Caco-2 (cell line): ENCODE measurements around the gene RELL2. TPM values are rescaled to one million over a fixed set of nuclear protein-coding genes. Genes with fewer than 3 reads are reported as not detected.

Experiments
- BruUV-seq: library from RNA; stranded (reverse); fragments of 400-500 nt; replicated peaks from 2 replicates; lab custom pipeline; 2021; lab: Mats Ljungman, UMichigan
- CTCF ChIA-PET: fragments of 300-600 bp; sonication (Branson Sonifier 250); formaldehyde crosslinking; loops from one replicate; lab custom pipeline; 2022; ENCODE audit warnings: antibody characterized with exemption; lab: Charles Lee
- POLR2A ChIA-PET: fragments of 300-600 bp; sonication (Branson Sonifier 250); formaldehyde crosslinking; loops from one replicate; lab custom pipeline; 2022; ENCODE audit warnings: antibody characterized with exemption; lab: Charles Lee
- DNase-seq, 2 experiments: peaks; one replicate each; pipeline versions ENCODE4 v3.0.0 to v3.0.0-alpha.2; 2020 to 2022
- H3K27me3 ChIP-seq: replicated peaks from 2 replicates; pipeline ENCODE4 v1.6.0; 2011; ENCODE audit warnings: low read length; ENCODE audit not compliant: control insufficient read depth, insufficient read depth
- H3K36me3 ChIP-seq: 2 replicates; pipeline ENCODE4 v1.5.1; 2011; ENCODE audit warnings: low read length; ENCODE audit not compliant: control insufficient read depth, insufficient read depth
- H3K4me1 ChIP-seq: fragments of 250-450 bp; sonication (Bioruptor Pico); 2 replicates; pipeline ENCODE4 v1.5.1; 2020; ENCODE audit warnings: mild to moderate bottlenecking
- H3K4me3 ChIP-seq: 2 replicates; pipeline ENCODE4 v1.5.1; 2011; ENCODE audit warnings: low read depth, mild to moderate bottlenecking, control low read depth, low read length
- H3K9me3 ChIP-seq: fragments of 250-450 bp; sonication (Bioruptor Pico); 2 replicates; pipeline ENCODE4 v1.5.1; 2020; ENCODE audit warnings: mild to moderate bottlenecking, moderate library complexity
- H3K27ac Mint-ChIP-seq: one replicate; pipeline ENCODE4 v1.8.0; 2022; ENCODE audit warnings: mixed read lengths; ENCODE audit not compliant: unreplicated experiment
- H3K27me3 Mint-ChIP-seq: one replicate; pipeline ENCODE4 v1.8.0; 2022; ENCODE audit warnings: mixed read lengths; ENCODE audit not compliant: insufficient read depth, unreplicated experiment
- H3K36me3 Mint-ChIP-seq: one replicate; pipeline ENCODE4 v1.8.0; 2022; ENCODE audit warnings: mild to moderate bottlenecking, mixed read lengths; ENCODE audit not compliant: insufficient read depth, unreplicated experiment
- H3K4me1 Mint-ChIP-seq: one replicate; pipeline ENCODE4 v1.8.0; 2022; ENCODE audit warnings: low read depth, mixed read lengths; ENCODE audit not compliant: unreplicated experiment
- H3K4me3 Mint-ChIP-seq: one replicate; pipeline ENCODE4 v1.8.0; 2022; ENCODE audit warnings: mild to moderate bottlenecking, moderate library complexity, mixed read lengths; ENCODE audit not compliant: unreplicated experiment
- H3K9me3 Mint-ChIP-seq: one replicate; pipeline ENCODE4 v1.8.0; 2022; ENCODE audit warnings: mixed read lengths; ENCODE audit not compliant: unreplicated experiment
- intact Hi-C: fragments of 100-400 bp; cut with micrococcal nuclease; formaldehyde crosslinking; loops from one replicate; pipeline ENCODE4 v1.10.0; 2022; ENCODE audit not compliant: unreplicated experiment
- total RNA-seq: library from RNA; stranded (reverse); gene quantifications from 2 replicates; pipeline ENCODE4 v1.2.3, GENCODE V29; 2022
- TF ChIP-seq, protein P1 (sequence below), 2 experiments: fragments of 200-600 bp in 1 of 2; IDR thresholded peaks; 1 replicate in 1 of 2; 2 replicates in 1 of 2; pipeline versions ENCODE4 v1.5.1 to v1.8.0; 2011 to 2022; ENCODE audit warnings: antibody characterized with exemption in 1 of 2, control low read depth in 1 of 2, inconsistent platforms in 1 of 2, low read depth in 1 of 2, low read length in 1 of 2, mild to moderate bottlenecking in 1 of 2, moderate library complexity in 1 of 2; ENCODE audit not compliant: insufficient read depth in 1 of 2, severe bottlenecking in 1 of 2, unreplicated experiment in 1 of 2

Gene RELL2
- total RNA-seq, 1 experiment from 2014 or later = 8.7 TPM

DNA sequence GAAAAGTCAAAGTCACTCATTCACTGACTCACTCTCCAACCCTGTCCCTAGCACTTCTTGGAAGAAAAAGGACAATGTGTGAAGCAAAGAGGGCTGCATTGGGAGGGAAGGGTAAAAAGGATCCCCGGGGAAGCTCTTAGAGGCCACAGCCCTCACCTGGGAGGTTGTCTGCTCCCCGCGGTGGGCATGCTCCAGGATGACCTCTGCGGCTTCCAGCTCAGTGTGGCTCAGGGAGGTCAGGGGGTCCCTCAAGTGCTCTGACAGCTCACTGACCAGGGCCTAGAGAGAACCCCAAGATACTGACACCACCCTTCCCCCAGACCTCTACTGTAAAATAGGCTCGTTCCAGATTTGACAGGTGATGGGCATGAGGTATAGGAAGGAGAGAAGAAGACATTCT lies 10.4 kb downstream of the RELL2 start:
- H3K4me3 Mint-ChIP-seq = no peak overlapping the region
- POLR2A ChIA-PET = no interaction called here

DNA sequence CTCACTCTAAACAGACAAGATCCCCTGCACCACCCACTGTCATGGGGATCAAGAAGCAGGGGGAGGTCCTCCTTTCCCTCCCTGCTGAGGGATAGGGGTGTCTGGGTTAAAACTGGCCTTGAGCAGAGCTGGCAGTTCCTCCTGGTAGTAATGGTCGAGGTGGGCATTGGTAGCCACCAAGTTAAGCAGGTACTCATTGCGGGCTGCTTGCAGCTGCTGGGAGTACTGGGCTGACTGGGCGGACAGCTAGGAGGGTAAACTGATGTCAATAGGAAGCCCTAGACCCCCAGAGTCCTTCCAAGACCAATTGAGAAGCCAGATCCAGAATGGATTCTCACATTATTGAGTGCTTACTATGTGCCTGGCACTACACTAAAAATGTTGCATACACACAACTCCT lies 11.1 kb downstream of the RELL2 start:
- no TSS peak for BruUV-seq
- ChIA-PET POLR2A (no interaction called here), CTCF (no interaction called here)
- Histone ChIP-seq H3K4me1 (peaks cover 5% of the 10 kb centered on the region), H3K9me3 (no peaks in the 10 kb centered on the region), H3K4me3 (no peak overlapping the region), H3K36me3 (0 out of 2 replicates have a peak, but pooled peaks cover 2% of the 10 kb centered on the region), H3K27me3 (no peaks in the 10 kb centered on the region)
- no peak for DNase-seq
- H3K4me3 Mint-ChIP-seq = no peak overlapping the region
- TF ChIP-seq, protein P1, sequence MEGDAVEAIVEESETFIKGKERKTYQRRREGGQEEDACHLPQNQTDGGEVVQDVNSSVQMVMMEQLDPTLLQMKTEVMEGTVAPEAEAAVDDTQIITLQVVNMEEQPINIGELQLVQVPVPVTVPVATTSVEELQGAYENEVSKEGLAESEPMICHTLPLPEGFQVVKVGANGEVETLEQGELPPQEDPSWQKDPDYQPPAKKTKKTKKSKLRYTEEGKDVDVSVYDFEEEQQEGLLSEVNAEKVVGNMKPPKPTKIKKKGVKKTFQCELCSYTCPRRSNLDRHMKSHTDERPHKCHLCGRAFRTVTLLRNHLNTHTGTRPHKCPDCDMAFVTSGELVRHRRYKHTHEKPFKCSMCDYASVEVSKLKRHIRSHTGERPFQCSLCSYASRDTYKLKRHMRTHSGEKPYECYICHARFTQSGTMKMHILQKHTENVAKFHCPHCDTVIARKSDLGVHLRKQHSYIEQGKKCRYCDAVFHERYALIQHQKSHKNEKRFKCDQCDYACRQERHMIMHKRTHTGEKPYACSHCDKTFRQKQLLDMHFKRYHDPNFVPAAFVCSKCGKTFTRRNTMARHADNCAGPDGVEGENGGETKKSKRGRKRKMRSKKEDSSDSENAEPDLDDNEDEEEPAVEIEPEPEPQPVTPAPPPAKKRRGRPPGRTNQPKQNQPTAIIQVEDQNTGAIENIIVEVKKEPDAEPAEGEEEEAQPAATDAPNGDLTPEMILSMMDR (IDR thresholded peaks at IDR 0.05; ENCODE audit: insufficient read depth in 1 of 2, low read depth in 1 of 2, low read length in 1 of 2, severe bottlenecking in 1 of 2, unreplicated experiment in 1 of 2) = no peak
- H3K27ac Mint-ChIP-seq = no peak overlapping the region
- H3K9me3 Mint-ChIP-seq = no peaks in the 10 kb centered on the region
- peaks cover 21% of the 10 kb centered on the region for H3K4me1 Mint-ChIP-seq
- intact Hi-C loops = no loop called here
- H3K36me3 Mint-ChIP-seq = peaks cover 4% of the 10 kb centered on the region
- H3K27me3 Mint-ChIP-seq = no peaks in the 10 kb centered on the region

More for the DNA sequence above, 10.4 kb downstream of the RELL2 start:
- DNase-seq = no peak
- TF ChIP-seq, protein P1 (IDR thresholded peaks at IDR 0.05; ENCODE audit: insufficient read depth in 1 of 2, low read depth in 1 of 2, low read length in 1 of 2, severe bottlenecking in 1 of 2, unreplicated experiment in 1 of 2) = no peak
- CTCF ChIA-PET = no interaction called here
- H3K9me3 ChIP-seq = no peaks in the 10 kb centered on the region
- no peaks in the 10 kb centered on the region for H3K9me3 Mint-ChIP-seq
- no peaks in the 10 kb centered on the region for H3K27me3 ChIP-seq
- H3K4me1 Mint-ChIP-seq = peaks cover 16% of the 10 kb centered on the region
- no peaks in the 10 kb centered on the region for H3K27me3 Mint-ChIP-seq
- peaks cover 4% of the 10 kb centered on the region for H3K36me3 Mint-ChIP-seq
- 0 out of 2 replicates have a peak, but pooled peaks cover 2% of the 10 kb centered on the region for H3K36me3 ChIP-seq
- no peak overlapping the region for H3K4me3 ChIP-seq
- no TSS peak for BruUV-seq
- no peak overlapping the region for H3K27ac Mint-ChIP-seq
- H3K4me1 ChIP-seq = peaks cover 7% of the 10 kb centered on the region
- intact Hi-C loops = no loop called here

DNA sequence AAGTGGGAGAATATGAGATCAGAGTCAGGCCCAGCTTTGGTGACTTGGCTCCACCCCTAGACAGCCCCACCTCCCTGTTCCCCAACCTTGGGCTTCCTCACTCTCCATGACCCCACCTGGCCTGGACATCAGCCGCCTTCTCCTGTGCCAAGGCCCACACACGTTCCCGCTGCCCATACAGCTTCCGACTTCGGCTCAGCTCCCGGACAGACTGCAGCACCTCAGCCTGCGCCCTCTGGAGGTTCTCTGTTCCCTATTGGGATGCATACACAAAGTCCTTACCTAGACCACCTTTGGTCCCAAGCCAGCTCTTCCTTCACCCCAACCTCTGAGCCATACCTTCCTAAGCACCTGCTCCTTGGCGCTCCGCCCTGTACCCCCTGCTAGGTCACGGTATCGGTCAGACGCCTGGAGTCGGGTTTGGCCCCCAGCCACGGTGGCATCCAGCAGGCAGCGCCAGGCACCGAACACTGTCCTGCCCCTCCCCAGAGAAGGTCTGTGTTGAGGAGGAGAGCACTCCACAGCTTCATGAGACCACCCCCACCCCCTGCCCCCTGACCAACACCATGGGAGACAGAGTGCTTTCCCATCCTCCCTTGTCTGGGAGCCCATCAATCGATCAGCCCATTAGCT lies 12.4 kb downstream of the RELL2 start:
- no TSS peak for BruUV-seq
- no peaks in the 10 kb centered on the region for H3K9me3 ChIP-seq
- H3K4me3 ChIP-seq = no peak overlapping the region
- Mint-ChIP-seq H3K27me3 (no peaks in the 10 kb centered on the region), H3K4me3 (no peak overlapping the region), H3K4me1 (peaks cover 22% of the 10 kb centered on the region), H3K9me3 (no peaks in the 10 kb centered on the region), H3K36me3 (peaks cover 4% of the 10 kb centered on the region), H3K27ac (no peak overlapping the region)
- TF ChIP-seq, protein P1 (IDR thresholded peaks at IDR 0.05; ENCODE audit: insufficient read depth in 1 of 2, low read depth in 1 of 2, low read length in 1 of 2, severe bottlenecking in 1 of 2, unreplicated experiment in 1 of 2) = no peak
- POLR2A ChIA-PET = no interaction called here
- DNase-seq = no peak
- H3K36me3 ChIP-seq = 0 out of 2 replicates have a peak, but pooled peaks cover 2% of the 10 kb centered on the region
- H3K4me1 ChIP-seq = peaks cover 5% of the 10 kb centered on the region
- intact Hi-C loops = no loop called here
- H3K27me3 ChIP-seq = no peaks in the 10 kb centered on the region
- CTCF ChIA-PET = interaction anchor here (0.6 kb wide), 1 partner anchor 16 kb away, joined by 6 read pairs; no protein-coding TSS in a partner anchor
